ENCODE measurements around the gene WNT5B.

- TF ChIP-seq, protein P1, sequence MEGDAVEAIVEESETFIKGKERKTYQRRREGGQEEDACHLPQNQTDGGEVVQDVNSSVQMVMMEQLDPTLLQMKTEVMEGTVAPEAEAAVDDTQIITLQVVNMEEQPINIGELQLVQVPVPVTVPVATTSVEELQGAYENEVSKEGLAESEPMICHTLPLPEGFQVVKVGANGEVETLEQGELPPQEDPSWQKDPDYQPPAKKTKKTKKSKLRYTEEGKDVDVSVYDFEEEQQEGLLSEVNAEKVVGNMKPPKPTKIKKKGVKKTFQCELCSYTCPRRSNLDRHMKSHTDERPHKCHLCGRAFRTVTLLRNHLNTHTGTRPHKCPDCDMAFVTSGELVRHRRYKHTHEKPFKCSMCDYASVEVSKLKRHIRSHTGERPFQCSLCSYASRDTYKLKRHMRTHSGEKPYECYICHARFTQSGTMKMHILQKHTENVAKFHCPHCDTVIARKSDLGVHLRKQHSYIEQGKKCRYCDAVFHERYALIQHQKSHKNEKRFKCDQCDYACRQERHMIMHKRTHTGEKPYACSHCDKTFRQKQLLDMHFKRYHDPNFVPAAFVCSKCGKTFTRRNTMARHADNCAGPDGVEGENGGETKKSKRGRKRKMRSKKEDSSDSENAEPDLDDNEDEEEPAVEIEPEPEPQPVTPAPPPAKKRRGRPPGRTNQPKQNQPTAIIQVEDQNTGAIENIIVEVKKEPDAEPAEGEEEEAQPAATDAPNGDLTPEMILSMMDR (conservative IDR thresholded peaks at IDR 0.05; ENCODE audit: low read length), result no peak
- TF ChIP-seq EZH2phosphoT487 (IDR thresholded peaks at IDR 0.05; ENCODE audit: borderline replicate concordance, low read depth, low read length), result no peak
Measured at GRCh38 chr12:1594006-1594260, 35.1 kb upstream of the WNT5B start.
